H9 (cell line): ENCODE measurements around the gene PCSK2. TPM values are rescaled to one million over a fixed set of nuclear protein-coding genes. Genes with fewer than 3 reads are reported as not detected.
A peak's percentile ranks its signal among the peaks of the same experiment; 100 is the strongest.

ENCODE experiments used
- DNase-seq: peaks from one replicate; pipeline ENCODE4 v3.0.0-alpha.2; 2017
- H2AFZ ChIP-seq: one replicate; pipeline ENCODE4 v1.6.1; 2013; ENCODE audit warnings: mild to moderate bottlenecking, low read length, control low read depth, moderate library complexity
- H2AK5ac ChIP-seq: 2 replicates; pipeline ENCODE4 v1.6.1; 2013; ENCODE audit warnings: low read length, control low read depth, mixed read lengths; ENCODE audit not compliant: insufficient read length
- H2BK120ac ChIP-seq: one replicate; pipeline ENCODE4 v1.6.1; 2013; ENCODE audit warnings: low read depth, mild to moderate bottlenecking, low read length, control low read depth, inconsistent platforms; ENCODE audit not compliant: poor library complexity, severe bottlenecking
- H2BK12ac ChIP-seq: 2 replicates; pipeline ENCODE4 v1.6.1; 2013; ENCODE audit warnings: low read length, control low read depth, mixed read lengths, low read depth; ENCODE audit not compliant: insufficient read length
- H2BK15ac ChIP-seq: 2 replicates; pipeline ENCODE4 v1.6.1; 2013; ENCODE audit warnings: low read depth, low read length, control low read depth
- H2BK20ac ChIP-seq: one replicate; pipeline ENCODE4 v1.6.1; 2013; ENCODE audit warnings: low read depth, mild to moderate bottlenecking, low read length, control low read depth, inconsistent platforms; ENCODE audit not compliant: poor library complexity, severe bottlenecking
- H2BK5ac ChIP-seq: 2 replicates; pipeline ENCODE4 v1.6.1; 2013; ENCODE audit warnings: low read length, control low read depth, mixed read lengths; ENCODE audit not compliant: insufficient read length
- H3K14ac ChIP-seq: 2 replicates; pipeline ENCODE4 v1.6.1; 2013; ENCODE audit warnings: low read length, control low read depth; ENCODE audit not compliant: insufficient read depth
- H3K18ac ChIP-seq: 2 replicates; pipeline ENCODE4 v1.6.1; 2013; ENCODE audit warnings: low read depth, mild to moderate bottlenecking, mixed read lengths, low read length, control low read depth; ENCODE audit not compliant: insufficient read length
- H3K23ac ChIP-seq: 2 replicates; pipeline ENCODE4 v1.6.1; 2013; ENCODE audit warnings: low read length, control low read depth, mixed read lengths, low read depth; ENCODE audit not compliant: insufficient read length
- H3K23me2 ChIP-seq: 2 replicates; pipeline ENCODE4 v1.6.1; 2013; ENCODE audit warnings: low read depth, mild to moderate bottlenecking, mixed read lengths, low read length, control low read depth; ENCODE audit not compliant: insufficient read length, poor library complexity, severe bottlenecking
- H3K27ac ChIP-seq: 2 replicates; pipeline ENCODE4 v1.5.1; 2013; ENCODE audit warnings: low read length, control low read depth, mixed read lengths, low read depth; ENCODE audit not compliant: insufficient read length
- H3K27me3 ChIP-seq: 2 replicates; pipeline ENCODE4 v1.6.1; 2013; ENCODE audit warnings: low read length, control low read depth, inconsistent platforms; ENCODE audit not compliant: insufficient read depth
- H3K4ac ChIP-seq: 2 replicates; pipeline ENCODE4 v1.6.1; 2013; ENCODE audit warnings: low read depth, mild to moderate bottlenecking, control low read depth, inconsistent platforms, low read length, moderate library complexity
- H3K4me1 ChIP-seq: 2 replicates; pipeline ENCODE4 v1.6.1; 2013; ENCODE audit warnings: low read length, control low read depth, inconsistent platforms; ENCODE audit not compliant: insufficient read depth
- H3K4me2 ChIP-seq: 2 replicates; pipeline ENCODE4 v1.6.1; 2013; ENCODE audit warnings: low read length, control low read depth, mixed read lengths; ENCODE audit not compliant: insufficient read length, insufficient read depth
- H3K56ac ChIP-seq: 2 replicates; pipeline ENCODE4 v1.6.1; 2013; ENCODE audit warnings: low read depth, mild to moderate bottlenecking, mixed read lengths, low read length, control low read depth; ENCODE audit not compliant: insufficient read length
- H3K79me1 ChIP-seq: 2 replicates; pipeline ENCODE4 v1.6.1; 2013; ENCODE audit warnings: low read depth, mild to moderate bottlenecking, moderate library complexity, low read length, control low read depth, inconsistent platforms; ENCODE audit not compliant: insufficient read depth, poor library complexity, severe bottlenecking
- H3K79me2 ChIP-seq: 2 replicates; pipeline ENCODE4 v1.6.1; 2013; ENCODE audit warnings: low read length, control low read depth, inconsistent platforms; ENCODE audit not compliant: insufficient read depth
- H3K9ac ChIP-seq: 2 replicates; pipeline ENCODE4 v1.6.1; 2013; ENCODE audit warnings: low read length, control low read depth, mixed read lengths; ENCODE audit not compliant: insufficient read length; ENCODE audit errors: extremely low read depth
- H3K9me3 ChIP-seq: one replicate; pipeline ENCODE4 v1.6.1; 2013; ENCODE audit warnings: low read depth, low read length, inconsistent platforms; ENCODE audit not compliant: control insufficient read depth
- H3T11ph ChIP-seq: one replicate; pipeline ENCODE4 v1.6.1; 2013; ENCODE audit warnings: mild to moderate bottlenecking, low read length, control low read depth, inconsistent platforms
- H4K20me1 ChIP-seq: one replicate; pipeline ENCODE4 v1.6.1; 2013; ENCODE audit not compliant: control insufficient read depth, insufficient read length, insufficient read depth
- H4K5ac ChIP-seq: 2 replicates; pipeline ENCODE4 v1.6.1; 2013; ENCODE audit warnings: low read depth, mild to moderate bottlenecking, mixed read lengths, low read length, control low read depth; ENCODE audit not compliant: insufficient read length
- H4K8ac ChIP-seq: replicated peaks from 2 replicates; pipeline ENCODE4 v1.6.1; 2013; ENCODE audit warnings: low read length, control low read depth, mixed read lengths, low read depth; ENCODE audit not compliant: insufficient read length
- H4K91ac ChIP-seq: 2 replicates; pipeline ENCODE4 v1.6.1; 2013; ENCODE audit warnings: low read depth, mild to moderate bottlenecking, moderate library complexity, mixed read lengths, low read length, control low read depth; ENCODE audit not compliant: insufficient read length
- H3K27ac Mint-ChIP-seq, 3 experiments: 2 replicates in 2 of 3; 3 replicates in 1 of 3; pipeline ENCODE4 v1.8.0; 2020 to 2021; ENCODE audit warnings: mixed read lengths in 3 of 3, mild to moderate bottlenecking in 1 of 3, moderate library complexity in 1 of 3
- H3K27me3 Mint-ChIP-seq: 2 replicates; pipeline ENCODE4 v1.8.0; 2021; ENCODE audit warnings: low read depth, mild to moderate bottlenecking, moderate library complexity, mixed read lengths
- H3K36me3 Mint-ChIP-seq, 3 experiments: 2 replicates in 2 of 3; 3 replicates in 1 of 3; pipeline ENCODE4 v1.8.0; 2020 to 2021; ENCODE audit warnings: low read depth in 3 of 3, mixed read lengths in 3 of 3; ENCODE audit not compliant: insufficient read depth in 1 of 3
- H3K4me1 Mint-ChIP-seq, 2 experiments: 2 replicates each; pipeline ENCODE4 v1.8.0; 2020; ENCODE audit warnings: mixed read lengths in 2 of 2
- H3K4me3 Mint-ChIP-seq, 2 experiments: 2 replicates in 1 of 2; 3 replicates in 1 of 2; pipeline ENCODE4 v1.8.0; 2020 to 2021; ENCODE audit warnings: mild to moderate bottlenecking in 2 of 2, mixed read lengths in 2 of 2, moderate library complexity in 1 of 2
- H3K9me3 Mint-ChIP-seq, 2 experiments: 2 replicates in 1 of 2; 3 replicates in 1 of 2; pipeline ENCODE4 v1.8.0; 2020; ENCODE audit warnings: mild to moderate bottlenecking in 2 of 2, mixed read lengths in 2 of 2, moderate library complexity in 1 of 2
- CTCF ChIP-seq: fragments of 200-600 bp; sonication (generic); conservative IDR thresholded peaks from 3 replicates; pipeline ENCODE4 v1.8.0; 2021; ENCODE audit warnings: antibody characterized with exemption, mild to moderate bottlenecking
- WGBS: extraction: QIAGEN DNeasy Blood & Tissue Kit; methylation state at CpG from one replicate; pipeline ENCODE4 v1.1.7; 2013; ENCODE audit warnings: missing lambda C conversion rate, low lambda C conversion rate, mixed read lengths; ENCODE audit not compliant: insufficient read length; ENCODE audit errors: extremely low coverage; 5-methylcytosine and 5-hydroxymethylcytosine counted together
- total RNA-seq: library from RNA; stranded (reverse); gene quantifications from 2 replicates; pipeline ENCODE4 v1.2.1, GENCODE V29; 2021

Gene PCSK2
- total RNA-seq, 1 experiment from 2014 or later: 2.8 TPM

- DNase-seq: peak; percentile 61
- peaks cover 58% of the 10 kb centered on the region for H3K27me3 Mint-ChIP-seq
Observed at GRCh38 chr20:17228624-17229061, 1.8 kb downstream of the PCSK2 start.

More at GRCh38 chr20:17228624-17229061, 1.8 kb downstream of the PCSK2 start:
- peaks cover 18% of the 10 kb centered on the region; the same call in 1 of the 2 replicates for H3K27me3 ChIP-seq
- no peak overlapping the region for H3K18ac ChIP-seq
- peak overlapping the region; percentile 76 for H3K4me2 ChIP-seq
- no peak overlapping the region for H2AK5ac ChIP-seq
- no peak overlapping the region for H3K14ac ChIP-seq
- H2BK5ac ChIP-seq: no peak overlapping the region
- Mint-ChIP-seq H3K4me1 (peaks cover 33 to 45% of the 10 kb centered on the region in 2 experiments), H3K9me3 (no peaks in the 10 kb centered on the region; a peak in 2 of 5 replicates), H3K36me3 (no peaks in the 10 kb centered on the region), H3K27ac (no peak overlapping the region), H3K4me3 (peak overlapping the region; percentile 66 to 83)
- H2BK15ac ChIP-seq: no peak overlapping the region
- no peak overlapping the region for H4K5ac ChIP-seq
- no peak overlapping the region for H3K4ac ChIP-seq
- H3K27ac ChIP-seq: no peak overlapping the region
- no peak; the same call in 2 of the 3 replicates for TF ChIP-seq CTCF
- no peak overlapping the region for H4K91ac ChIP-seq
- H3K56ac ChIP-seq: no peak overlapping the region
- peaks cover 31% of the 10 kb centered on the region for H3K23me2 ChIP-seq
- H4K8ac ChIP-seq: no peak overlapping the region
- H3K9ac ChIP-seq: no peak overlapping the region
- no peak overlapping the region for H3T11ph ChIP-seq
- H3K23ac ChIP-seq: no peak overlapping the region
- no peaks in the 10 kb centered on the region for H3K79me1 ChIP-seq
- no peak overlapping the region for H2BK20ac ChIP-seq
- no peak overlapping the region for H2BK120ac ChIP-seq
- no peaks in the 10 kb centered on the region for H3K79me2 ChIP-seq
- no peak overlapping the region for H2AFZ ChIP-seq
- H4K20me1 ChIP-seq: no peaks in the 10 kb centered on the region
- no peaks in the 10 kb centered on the region for H3K9me3 ChIP-seq
- H2BK12ac ChIP-seq: no peak overlapping the region
- H3K4me1 ChIP-seq: no peaks in the 10 kb centered on the region
- WGBS: no CpG with 5 or more reads among the region's 25 CpGs
